Hepatocyte (in vitro differentiated cells): ENCODE measurements around the gene RASA1.

ENCODE experiments used
- CTCF ChIP-seq: fragments of 200-600 bp; sonication (generic); IDR thresholded peaks from 2 replicates; pipeline ENCODE4 v1.5.1; 2016; ENCODE audit warnings: antibody characterized with exemption, mild to moderate bottlenecking; ENCODE audit not compliant: poor library complexity
- EZH2 ChIP-seq: fragments of 200-600 bp; sonication (generic); IDR thresholded peaks from 2 replicates; pipeline ENCODE4 v1.6.1; 2016; ENCODE audit warnings: antibody characterized with exemption, mild to moderate bottlenecking, borderline replicate concordance
- EZH2phosphoT487 ChIP-seq: fragments of 200-600 bp; sonication (generic); IDR thresholded peaks from one replicate; pipeline ENCODE4 v1.6.1; 2018; ENCODE audit warnings: antibody characterized with exemption, mild to moderate bottlenecking, low read depth, moderate library complexity; ENCODE audit not compliant: unreplicated experiment, severe bottlenecking

- TF ChIP-seq CTCF (no peak), EZH2 (no peak), EZH2phosphoT487 (no peak)
Measured at GRCh38 chr5:87307796-87308423, 40.2 kb downstream of the RASA1 start.
